ENCODE measurements around the gene NLGN1. TPM values are rescaled to one million over a fixed set of nuclear protein-coding genes. Genes with fewer than 3 reads are reported as not detected.

NLGN1 gene
- total and polyA plus RNA-seq, 9 of the 15 experiments (the other 6 are each of a cell fraction or from before 2014, with no cell fraction given), result under 0.01 to 0.01 TPM; not detected in 7

DNA sequence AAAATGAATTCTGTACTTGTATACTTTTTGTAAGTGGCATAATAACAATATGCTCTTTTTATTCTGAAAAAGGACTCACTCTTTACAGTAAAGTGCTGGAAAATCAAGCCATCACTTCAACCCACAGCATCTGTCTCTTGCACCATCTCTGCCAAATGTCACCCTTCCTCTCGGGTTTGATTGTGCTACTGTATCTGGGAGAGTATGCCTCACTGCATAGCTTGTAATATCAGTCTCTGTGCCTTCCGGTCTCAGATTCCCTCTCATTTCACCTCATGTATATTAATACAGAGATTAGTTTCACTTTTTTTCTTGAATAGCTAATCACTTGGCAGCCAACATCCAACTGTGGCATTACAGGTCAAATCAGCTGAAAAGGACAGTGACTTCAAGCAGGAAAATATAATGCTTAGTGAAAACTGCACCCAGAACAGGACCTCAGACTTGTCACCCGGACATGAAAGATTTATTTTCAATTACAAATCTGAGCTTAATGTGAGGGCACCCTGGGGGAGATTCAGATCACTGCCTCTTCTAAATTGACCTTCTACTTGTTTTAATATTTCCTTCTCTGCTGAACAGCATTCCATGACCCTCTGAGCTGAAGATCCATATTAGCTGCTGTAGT lies 855.8 kb downstream of the NLGN1 start:
- BruUV-seq (replicated peaks), result no TSS peak
- Histone ChIP-seq H3K36me3 (ENCODE audit: control insufficient read depth, insufficient read depth, low read length) (no peaks in the 10 kb centered on the region), H3K4me3 (no peak overlapping the region), H3K9me1 (ENCODE audit: control insufficient read depth, insufficient read depth, low read length) (no peaks in the 10 kb centered on the region), H3K4me2 (ENCODE audit: insufficient read depth, low read length) (no peak overlapping the region), H3K9me3 (replicated peaks; ENCODE audit: control insufficient read depth, insufficient read depth, low read depth, low read length) (no peaks in the 10 kb centered on the region; the same call in 1 of the 2 replicates), H3K27me3 (ENCODE audit: control insufficient read depth in 2 of 2, insufficient read depth in 2 of 2, low read length in 2 of 2) (no peaks in the 10 kb centered on the region), H3K9ac (ENCODE audit: insufficient read depth in 1 of 2, low read depth in 2 of 2, low read length in 2 of 2) (no peak overlapping the region), H3K27ac (ENCODE audit: extremely low read depth, low read depth, low read length) (no peak overlapping the region), H3K79me2 (ENCODE audit: control insufficient read depth, insufficient read depth, low read length) (no peaks in the 10 kb centered on the region), H3K4me1 (replicated peaks in 1 of 2; ENCODE audit: control insufficient read depth in 2 of 2, insufficient read depth in 2 of 2, low read length in 2 of 2) (no peaks in the 10 kb centered on the region), H2AFZ (ENCODE audit: low read depth, low read length) (no peak overlapping the region), H4K20me1 (replicated peaks; ENCODE audit: control insufficient read depth, insufficient read depth, low read length) (no peaks in the 10 kb centered on the region)
- intact Hi-C loops (cut with micrococcal nuclease) (no loop called here), in situ Hi-C loops (cut with MboI) (no loop called here)
- WGBS (ENCODE audit: insufficient coverage, low coverage, missing lambda C conversion rate), result 0% methylated on average over 3 of the region's 3 CpGs
- CTCF ChIA-PET (ENCODE audit: low intra/inter-chr PET ratio), result no interaction called here
- ATAC-seq (no peak), FAIRE-seq (no peak), DNase-seq (ENCODE audit: extremely low read depth in 1 of 4, low spot score in 3 of 4) (no peak)
- POLR2A ChIA-PET, result no interaction called here
- TF ChIP-seq, protein P1, sequence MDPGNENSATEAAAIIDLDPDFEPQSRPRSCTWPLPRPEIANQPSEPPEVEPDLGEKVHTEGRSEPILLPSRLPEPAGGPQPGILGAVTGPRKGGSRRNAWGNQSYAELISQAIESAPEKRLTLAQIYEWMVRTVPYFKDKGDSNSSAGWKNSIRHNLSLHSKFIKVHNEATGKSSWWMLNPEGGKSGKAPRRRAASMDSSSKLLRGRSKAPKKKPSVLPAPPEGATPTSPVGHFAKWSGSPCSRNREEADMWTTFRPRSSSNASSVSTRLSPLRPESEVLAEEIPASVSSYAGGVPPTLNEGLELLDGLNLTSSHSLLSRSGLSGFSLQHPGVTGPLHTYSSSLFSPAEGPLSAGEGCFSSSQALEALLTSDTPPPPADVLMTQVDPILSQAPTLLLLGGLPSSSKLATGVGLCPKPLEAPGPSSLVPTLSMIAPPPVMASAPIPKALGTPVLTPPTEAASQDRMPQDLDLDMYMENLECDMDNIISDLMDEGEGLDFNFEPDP (CRISPR knock-in tag; IDR thresholded peaks at IDR 0.05), result no peak
- TF ChIP-seq GTF2A2 (tag; IDR thresholded peaks at IDR 0.05), result no peak
- TF ChIP-seq, protein P2, sequence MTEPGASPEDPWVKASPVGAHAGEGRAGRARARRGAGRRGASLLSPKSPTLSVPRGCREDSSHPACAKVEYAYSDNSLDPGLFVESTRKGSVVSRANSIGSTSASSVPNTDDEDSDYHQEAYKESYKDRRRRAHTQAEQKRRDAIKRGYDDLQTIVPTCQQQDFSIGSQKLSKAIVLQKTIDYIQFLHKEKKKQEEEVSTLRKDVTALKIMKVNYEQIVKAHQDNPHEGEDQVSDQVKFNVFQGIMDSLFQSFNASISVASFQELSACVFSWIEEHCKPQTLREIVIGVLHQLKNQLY (CRISPR knock-in tag; conservative IDR thresholded peaks at IDR 0.05), result no peak
- TF ChIP-seq, protein P3, sequence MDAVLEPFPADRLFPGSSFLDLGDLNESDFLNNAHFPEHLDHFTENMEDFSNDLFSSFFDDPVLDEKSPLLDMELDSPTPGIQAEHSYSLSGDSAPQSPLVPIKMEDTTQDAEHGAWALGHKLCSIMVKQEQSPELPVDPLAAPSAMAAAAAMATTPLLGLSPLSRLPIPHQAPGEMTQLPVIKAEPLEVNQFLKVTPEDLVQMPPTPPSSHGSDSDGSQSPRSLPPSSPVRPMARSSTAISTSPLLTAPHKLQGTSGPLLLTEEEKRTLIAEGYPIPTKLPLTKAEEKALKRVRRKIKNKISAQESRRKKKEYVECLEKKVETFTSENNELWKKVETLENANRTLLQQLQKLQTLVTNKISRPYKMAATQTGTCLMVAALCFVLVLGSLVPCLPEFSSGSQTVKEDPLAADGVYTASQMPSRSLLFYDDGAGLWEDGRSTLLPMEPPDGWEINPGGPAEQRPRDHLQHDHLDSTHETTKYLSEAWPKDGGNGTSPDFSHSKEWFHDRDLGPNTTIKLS (IDR thresholded peaks at IDR 0.05; ENCODE audit: borderline replicate concordance, low read depth), result no peak
